Right cardiac atrium (tissue), 5 donors: Measurements from ENCODE around the gene MGRN1. TPM values are rescaled to one million over a fixed set of nuclear protein-coding genes. Genes with fewer than 3 reads are reported as not detected.

Experiments
- ATAC-seq, 2 donors: fragments of 200-7000 bp; cut with Tn5 transposase; one replicate each; pipeline versions ENCODE4 v1.8.0 to v1.9.1; 2020; ENCODE audit warnings: moderate library complexity in 2 of 2, mild to moderate bottlenecking in 1 of 2
- DNase-seq, 3 donors: peaks; one replicate each; pipeline ENCODE4 v3.0.0-alpha.2; 2020
- H3K27ac ChIP-seq: one replicate; pipeline ENCODE4 v1.5.1; 2013; ENCODE audit warnings: mild to moderate bottlenecking, low read length, control low read depth, moderate library complexity
- H3K27me3 ChIP-seq: one replicate; pipeline ENCODE4 v1.6.1; 2013; ENCODE audit not compliant: control insufficient read depth, insufficient read depth
- H3K4me1 ChIP-seq: one replicate; pipeline ENCODE4 v1.6.1; 2013; ENCODE audit warnings: low read length; ENCODE audit not compliant: control insufficient read depth, insufficient read depth
- H3K4me3 ChIP-seq: one replicate; pipeline ENCODE4 v1.5.1; 2013; ENCODE audit warnings: low read length, control low read depth
- H3K9me3 ChIP-seq: one replicate; pipeline ENCODE4 v1.6.1; 2013; ENCODE audit warnings: low read length; ENCODE audit not compliant: control insufficient read depth
- WGBS: extraction: QIAGEN DNeasy Blood & Tissue Kit; methylation state at CpG from one replicate; pipeline ENCODE4 v1.1.7; 2013; 5-methylcytosine and 5-hydroxymethylcytosine counted together
- intact Hi-C, 4 donors: fragments of 100-400 bp; cut with DNase I; formaldehyde crosslinking; loops; one replicate each; pipeline versions ENCODE4 v1.11.0 to v1.14.0; 2022 to 2023
- polyA plus RNA-seq: library from polyadenylated mRNA; stranded (reverse); fragments of 200-250 nt; gene quantifications from one replicate; pipeline ENCODE4 v1.2.3, GENCODE V29; 2013
- total RNA-seq, 4 donors: library from RNA; stranded (reverse); fragmentation: NEBNext Ultra II Directional; extraction: Animal tissue kit (Norgen Biotek cat#: 25700); gene quantifications; one replicate each; pipeline ENCODE4 v1.2.1, GENCODE V29; 2021
- donor health status: healthy with polysubstance abuse.
- donor health status: DM: no; HTN: yes; CAD: no.
- donor health status: DM: no; HTN: no; CAD: no.
- donor health status: DM: no; HTN: yes; CAD: no; lungs with severe emphysema.
- donor health status: DM: yes; HTN: yes; CAD: no.

MGRN1 gene
- total and polyA plus RNA-seq, 5 donors = 22.0 to 49.9 (median 39.9) TPM

DNA sequence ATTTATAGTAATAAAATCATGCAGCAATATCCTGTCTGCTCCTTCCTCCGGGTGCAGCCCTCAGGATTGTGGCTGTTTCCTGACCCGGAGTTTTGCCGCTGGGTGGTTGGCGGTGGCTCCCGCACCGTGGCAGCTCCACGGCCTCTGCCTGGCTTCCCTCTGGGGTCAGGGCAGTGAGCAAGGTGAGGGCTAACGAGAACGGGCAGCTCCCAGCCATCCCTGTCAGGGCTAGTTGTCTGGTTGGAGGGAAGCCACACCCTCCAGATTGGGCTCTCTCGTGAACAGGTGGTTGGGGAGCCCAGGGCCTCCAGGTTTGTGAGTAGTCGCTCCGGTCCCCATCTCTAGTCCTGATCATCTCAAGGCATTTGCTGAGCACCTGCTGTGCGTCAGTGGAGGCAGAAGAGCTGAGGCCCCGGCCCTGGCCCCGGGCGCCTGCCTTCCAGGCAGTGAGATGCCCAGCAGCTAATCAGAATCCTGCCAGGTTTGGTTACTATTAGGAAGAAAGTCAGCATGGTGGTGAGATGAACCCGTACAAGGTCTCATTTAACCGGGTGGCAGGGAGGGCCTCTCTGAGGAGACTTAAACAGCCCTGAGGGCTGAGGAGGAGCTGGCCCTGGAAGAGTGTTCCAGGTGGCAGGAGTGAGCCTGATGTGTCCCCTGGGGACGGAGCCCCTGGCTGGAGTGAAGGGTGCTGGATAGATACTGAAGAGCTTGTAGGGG is 66.5 kb downstream of the MGRN1 start:
- Histone ChIP-seq H3K9me3 (no peaks in the 10 kb centered on the region), H3K4me1 (peaks cover 7% of the 10 kb centered on the region), H3K27me3 (no peaks in the 10 kb centered on the region), H3K27ac (no peak overlapping the region), H3K4me3 (no peak overlapping the region)
- DNase-seq = peak in 2 of 3 donors; percentile 14 to 63
- no peak for ATAC-seq
- 69% methylated on average over 19 of the region's 19 CpGs for WGBS
- intact Hi-C loops = loop anchor here in 1 of 4 donors (10.0 kb wide), 1 partner anchor 264 kb away; the partner anchor contains the start of gene SEC14L5

- Histone ChIP-seq H3K4me1 (peaks cover 7% of the 10 kb centered on the region), H3K27me3 (no peaks in the 10 kb centered on the region), H3K9me3 (no peaks in the 10 kb centered on the region), H3K4me3 (no peak overlapping the region), H3K27ac (no peak overlapping the region)
- peak in 2 of 3 donors; percentile 13 to 65 for DNase-seq
- intact Hi-C loops = loop anchor here in 1 of 4 donors (10.0 kb wide), 1 partner anchor 263 kb away; the partner anchor contains the start of gene SEC14L5
- no peak for ATAC-seq
- 76% methylated on average over 20 of the region's 20 CpGs for WGBS
Measured at GRCh38 chr16:4691666-4692412, 67.2 kb downstream of the MGRN1 start.

DNA sequence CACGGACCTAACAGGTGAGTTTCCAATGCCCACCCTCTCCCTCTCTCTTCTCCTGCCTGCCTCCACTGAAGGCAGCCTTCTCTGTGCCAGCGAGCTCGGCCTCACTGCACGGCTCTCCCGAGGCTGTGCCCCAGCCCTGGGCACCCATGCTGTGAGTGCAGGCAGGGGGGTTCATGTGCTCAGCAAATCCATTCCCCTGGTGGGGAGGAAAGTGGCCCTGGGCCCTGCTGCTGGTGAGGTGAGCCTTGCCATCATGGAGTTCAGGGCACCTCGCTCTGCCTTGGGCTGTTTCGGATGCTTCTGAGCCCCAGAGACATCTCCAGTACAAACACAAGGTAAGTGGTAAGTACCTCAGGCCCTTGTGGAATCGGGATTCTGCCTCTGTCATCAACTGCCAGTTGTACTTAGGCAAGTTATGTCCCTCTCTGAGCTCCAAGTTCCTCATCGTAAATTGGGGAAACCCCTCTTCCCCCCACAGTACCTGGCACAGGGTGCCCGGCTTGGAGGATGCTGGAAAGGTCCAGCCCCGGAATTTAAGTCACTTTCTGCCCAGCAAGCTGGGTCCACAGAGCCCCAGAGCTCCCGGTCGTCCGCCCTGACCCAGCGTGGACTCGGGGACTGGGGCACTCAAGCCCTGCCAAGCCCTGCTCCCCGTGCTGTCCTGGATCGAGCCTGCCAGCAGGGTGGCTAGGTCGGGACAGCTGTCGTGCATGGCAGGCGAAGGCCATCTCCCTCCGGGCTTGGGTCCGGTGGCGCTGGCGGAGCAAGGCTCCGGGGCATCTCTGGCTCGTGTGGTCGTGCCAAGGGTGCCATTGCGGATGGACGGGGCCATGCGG is 68.1 kb downstream of the MGRN1 start:
- intact Hi-C loops = loop anchor here in 1 of 4 donors (10.0 kb wide), 1 partner anchor 262 kb away; the partner anchor contains the start of gene SEC14L5
- Histone ChIP-seq H3K27ac (peak overlapping the region; percentile 33), H3K27me3 (no peaks in the 10 kb centered on the region), H3K4me1 (peaks cover 7% of the 10 kb centered on the region), H3K4me3 (peak overlapping the region; percentile 39), H3K9me3 (no peaks in the 10 kb centered on the region)
- ATAC-seq (peak; percentile 0 to 15), DNase-seq (peak in 2 of 3 donors; percentile 14 to 45)
- 22% methylated on average over 31 of the region's 31 CpGs for WGBS

GRCh38 chr16:4693296-4693955 is 68.8 kb downstream of the MGRN1 start, which contains the start of gene NUDT16L1:
Gene NUDT16L1, plus strand, starts transcription at chr16:4693562. Its CDS starts 165 bp downstream, at chr16:4693727.
- Histone ChIP-seq H3K27ac (peak within 1 kb of the TSS; percentile 36), H3K4me1 (peaks cover 7% of the 10 kb centered on the region), H3K9me3 (no peaks in the 10 kb centered on the region), H3K27me3 (no peaks in the 10 kb centered on the region), H3K4me3 (peak within 1 kb of the TSS; percentile 65)
- under 1% methylated on average over 91 of the region's 91 CpGs for WGBS
- peak; percentile 97 to 99 (median 99) for DNase-seq
- intact Hi-C loops = loop anchor here in 1 of 4 donors (10.0 kb wide), 1 partner anchor 261 kb away; the partner anchor contains the start of gene SEC14L5
- peak; percentile 89 to 90 for ATAC-seq

DNA sequence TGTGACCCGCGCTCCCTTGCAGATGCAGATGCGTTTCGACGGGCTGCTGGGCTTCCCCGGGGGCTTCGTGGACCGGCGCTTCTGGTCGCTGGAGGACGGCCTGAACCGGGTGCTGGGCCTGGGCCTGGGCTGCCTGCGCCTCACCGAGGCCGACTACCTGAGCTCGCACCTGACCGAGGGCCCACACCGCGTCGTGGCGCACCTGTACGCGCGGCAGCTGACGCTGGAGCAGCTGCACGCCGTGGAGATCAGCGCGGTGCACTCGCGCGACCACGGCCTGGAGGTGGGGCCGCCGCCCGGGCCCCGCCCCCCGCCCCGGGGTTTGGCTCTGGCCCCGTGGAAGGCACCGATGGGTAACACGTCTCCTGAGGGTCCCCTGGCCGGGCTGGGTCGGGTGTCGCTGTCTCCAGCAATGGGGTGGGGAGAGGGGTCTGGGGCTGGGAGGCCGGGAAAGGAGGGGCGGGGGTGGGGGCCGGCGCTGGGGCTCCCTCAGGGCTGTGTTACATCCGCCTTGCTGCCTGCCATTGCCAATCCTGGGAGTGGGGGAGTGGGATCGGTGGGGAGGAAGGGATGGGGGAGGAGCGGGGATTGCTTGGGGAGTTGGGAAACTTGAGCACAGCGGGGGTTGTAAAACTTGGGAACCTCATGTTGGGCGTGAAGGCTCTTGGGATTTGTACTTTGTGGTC is 69.5 kb downstream of the MGRN1 start:
- no peaks in the 10 kb centered on the region for H3K27me3 ChIP-seq
- no peaks in the 10 kb centered on the region for H3K9me3 ChIP-seq
- 1% methylated on average over 54 of the region's 54 CpGs for WGBS
- peak; percentile 48 to 84 (median 84) for DNase-seq
- H3K4me3 ChIP-seq = peak overlapping the region; percentile 65
- ATAC-seq = peak; percentile 15 to 18
- H3K4me1 ChIP-seq = peaks cover 7% of the 10 kb centered on the region
- intact Hi-C loops = loop anchor here in 1 of 4 donors (10.0 kb wide), 1 partner anchor 261 kb away; the partner anchor contains the start of gene SEC14L5
- H3K27ac ChIP-seq = peak overlapping the region; percentile 36

DNA sequence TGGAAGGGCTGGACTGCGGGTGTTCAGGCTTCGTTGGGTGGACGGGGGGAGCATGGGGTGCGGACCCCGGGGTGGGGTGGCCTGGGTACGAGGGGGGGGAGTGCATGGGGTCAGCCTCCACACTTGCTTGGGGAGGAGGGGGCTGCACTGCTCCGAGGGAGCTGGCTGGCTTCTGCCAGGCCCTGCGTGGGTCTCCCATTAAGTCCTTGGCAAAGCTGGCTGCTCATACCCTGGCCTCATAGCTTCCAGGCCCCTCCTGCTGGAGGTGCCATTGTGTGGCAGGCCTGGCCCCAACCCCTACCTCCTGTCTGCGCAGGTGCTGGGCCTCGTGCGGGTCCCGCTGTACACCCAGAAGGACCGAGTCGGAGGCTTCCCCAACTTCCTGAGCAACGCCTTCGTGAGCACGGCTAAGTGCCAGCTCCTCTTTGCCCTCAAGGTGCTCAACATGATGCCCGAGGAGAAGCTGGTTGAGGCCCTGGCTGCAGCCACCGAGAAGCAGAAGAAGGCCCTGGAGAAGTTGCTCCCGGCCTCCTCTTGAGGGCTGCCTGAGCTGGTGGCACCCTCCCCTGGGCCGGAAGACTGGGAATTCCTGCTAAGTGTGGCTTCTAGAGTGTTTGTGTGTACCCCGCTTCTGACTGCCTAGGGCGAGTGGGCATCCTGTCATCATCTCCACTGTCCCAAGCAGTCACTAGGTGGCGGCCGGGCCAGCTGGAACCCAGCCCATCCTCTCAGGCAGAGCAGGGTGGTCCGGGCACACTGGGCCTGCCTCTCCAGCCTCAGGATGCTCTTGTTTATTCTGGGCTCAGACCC is 70.2 kb downstream of the MGRN1 start:
- peak; percentile 58 to 88 (median 85) for DNase-seq
- intact Hi-C loops = loop anchor here in 1 of 4 donors (10.0 kb wide), 1 partner anchor 260 kb away; the partner anchor contains the start of gene SEC14L5
- no peaks in the 10 kb centered on the region for H3K9me3 ChIP-seq
- peak overlapping the region; percentile 42 for H3K27ac ChIP-seq
- no peak for ATAC-seq
- H3K4me1 ChIP-seq = peaks cover 7% of the 10 kb centered on the region
- H3K4me3 ChIP-seq = peak overlapping the region; percentile 65
- 37% methylated on average over 26 of the region's 26 CpGs for WGBS
- no peaks in the 10 kb centered on the region for H3K27me3 ChIP-seq

GRCh38 chr16:4695473-4696171 is 71.0 kb downstream of the MGRN1 start:
- intact Hi-C loops = loop anchor here in 1 of 4 donors (10.0 kb wide), 1 partner anchor 259 kb away; the partner anchor contains the start of gene SEC14L5
- Histone ChIP-seq H3K27ac (peak overlapping the region; percentile 42), H3K27me3 (no peaks in the 10 kb centered on the region), H3K9me3 (no peaks in the 10 kb centered on the region), H3K4me3 (no peak overlapping the region), H3K4me1 (peaks cover 7% of the 10 kb centered on the region)
- ATAC-seq (no peak), DNase-seq (peak; percentile 15 to 68 (median 50))
- 53% methylated on average over 12 of the region's 12 CpGs for WGBS

DNA sequence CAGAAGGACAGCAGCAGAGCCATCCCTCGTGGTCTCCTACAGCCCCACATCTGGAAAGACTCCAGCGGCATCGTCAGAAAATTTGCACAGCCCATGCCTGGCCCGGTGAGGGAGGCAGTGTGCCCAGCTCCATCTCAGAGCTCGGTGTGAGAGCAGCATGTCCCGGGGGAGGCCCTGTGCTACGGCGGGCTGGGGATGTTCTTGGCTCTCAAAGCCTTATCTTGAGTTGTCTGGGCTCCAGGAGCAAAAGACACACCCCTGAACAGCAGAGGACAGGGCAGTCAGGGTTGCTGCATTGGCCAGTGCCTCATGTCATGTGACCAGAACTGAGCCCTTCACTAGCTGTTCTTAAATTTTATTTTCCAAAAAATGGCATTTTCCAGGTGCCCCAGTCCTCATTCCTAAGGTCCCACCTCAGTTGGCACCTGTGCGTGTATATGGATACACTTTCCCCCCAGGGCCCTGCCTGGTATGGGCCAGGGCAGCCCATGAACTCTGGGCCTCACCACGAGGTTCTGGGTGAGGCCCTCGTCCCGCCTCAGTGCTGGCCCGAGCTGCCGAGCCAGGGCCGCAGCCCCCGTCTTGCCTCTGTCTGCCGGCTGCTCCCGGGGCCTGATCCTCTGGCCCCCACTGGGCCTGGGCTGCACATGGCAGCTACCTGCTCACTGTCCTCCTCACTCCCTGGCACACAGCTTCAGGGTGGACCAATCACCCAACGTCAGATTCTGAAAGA is 71.7 kb downstream of the MGRN1 start:
- H3K4me3 ChIP-seq = no peak overlapping the region
- H3K9me3 ChIP-seq = no peaks in the 10 kb centered on the region
- H3K27ac ChIP-seq = peak overlapping the region; percentile 42
- 36% methylated on average over 19 of the region's 19 CpGs for whole genome bisulfite sequencing
- H3K27me3 ChIP-seq = no peaks in the 10 kb centered on the region
- ATAC-seq = peak; percentile 18 to 19
- DNase-seq = peak; percentile 79 to 91 (median 85)
- H3K4me1 ChIP-seq = peaks cover 7% of the 10 kb centered on the region
- intact Hi-C loops = loop anchor here in 1 of 4 donors (10.0 kb wide), 1 partner anchor 258 kb away; the partner anchor contains the start of gene SEC14L5
